Gastrocnemius medialis (tissue), 4 donors: ENCODE data around the gene IRX1. TPM values are rescaled to one million over a fixed set of nuclear protein-coding genes. Genes with fewer than 3 reads are reported as not detected.

Experiments used
- ATAC-seq, 2 donors: fragments of 150-250 bp; one replicate each; pipeline ENCODE4 v1.9.1; 2016
- DNase-seq, 2 donors: peaks; one replicate each; pipeline ENCODE4 v3.0.0-alpha.2; 2019
- H3K27ac ChIP-seq, 4 donors: fragments of 200-600 bp; sonication (generic); 1 replicate in 1 of 4; 2 replicates in 3 of 4; pipeline ENCODE4 v1.5.1; 2016 to 2018; ENCODE audit warnings: mild to moderate bottlenecking in 2 of 4, moderate library complexity in 1 of 4
- H3K27me3 ChIP-seq, 3 donors: fragments of 200-600 bp; sonication (generic) in 2 of 3; 1 replicate in 1 of 3; 2 replicates in 2 of 3; pipeline versions ENCODE4 v1.5.1 to v1.6.0; 2016 to 2019; ENCODE audit warnings: mild to moderate bottlenecking in 1 of 3, moderate library complexity in 1 of 3
- H3K36me3 ChIP-seq, 2 donors: fragments of 200-600 bp; sonication (generic) in 1 of 2; one replicate each; pipeline ENCODE4 v1.5.1; 2017 to 2018
- H3K4me1 ChIP-seq, 2 donors: fragments of 200-600 bp; sonication (generic) in 1 of 2; one replicate each; pipeline ENCODE4 v1.5.1; 2016 to 2017; ENCODE audit warnings: mild to moderate bottlenecking in 2 of 2
- H3K4me3 ChIP-seq, 4 donors: fragments of 200-600 bp; sonication (generic) in 3 of 4; 1 replicate in 1 of 4; 2 replicates in 3 of 4; pipeline ENCODE4 v1.5.1; 2016 to 2019; ENCODE audit warnings: mild to moderate bottlenecking in 2 of 4
- H3K9me3 ChIP-seq, 3 donors: fragments of 200-600 bp; sonication (generic) in 2 of 3; 1 replicate in 1 of 3; 2 replicates in 2 of 3; pipeline ENCODE4 v1.5.1; 2016 to 2019
- POLR2A ChIP-seq, 2 donors: fragments of 450-650 bp; IDR thresholded peaks; one replicate each; pipeline ENCODE4 v1.6.1; 2017; ENCODE audit warnings: antibody characterized with exemption in 2 of 2, mild to moderate bottlenecking in 2 of 2, moderate library complexity in 2 of 2
- in situ Hi-C, 4 donors: fragments of 200-750 bp; cut with MboI; loops; one replicate each; pipeline versions ENCODE4 v1.15.0 to v1.8.0; 2017; ENCODE audit warnings: low sequenced_read_pairs in 4 of 4
- intact Hi-C: fragments of 100-400 bp; cut with DNase I; formaldehyde crosslinking; loops from one replicate; pipeline ENCODE4 v1.15.1; 2023; ENCODE audit warnings: low total_unique reads
- total RNA-seq, 4 donors: library from RNA; depleted of rRNA; stranded (reverse); fragments of >200 nt; gene quantifications; one replicate each; pipeline versions ENCODE4 v1.1.0 to v1.2.3, GENCODE V29; 2016
- TF ChIP-seq, protein P1 (sequence below), 5 experiments: fragments of 450-650 bp in 3 of 5; fragments of 200-600 bp in 2 of 5; sonication (generic) in 2 of 5; IDR thresholded peaks in 4 of 5; conservative IDR thresholded peaks in 1 of 5; 1 replicate in 4 of 5; 2 replicates in 1 of 5; pipeline ENCODE4 v1.5.1; 2016 to 2019; ENCODE audit warnings: antibody characterized with exemption in 5 of 5, mild to moderate bottlenecking in 3 of 5, moderate library complexity in 3 of 5

IRX1 gene
- total RNA-seq, 4 donors from 2014 or later, result not detected

DNA sequence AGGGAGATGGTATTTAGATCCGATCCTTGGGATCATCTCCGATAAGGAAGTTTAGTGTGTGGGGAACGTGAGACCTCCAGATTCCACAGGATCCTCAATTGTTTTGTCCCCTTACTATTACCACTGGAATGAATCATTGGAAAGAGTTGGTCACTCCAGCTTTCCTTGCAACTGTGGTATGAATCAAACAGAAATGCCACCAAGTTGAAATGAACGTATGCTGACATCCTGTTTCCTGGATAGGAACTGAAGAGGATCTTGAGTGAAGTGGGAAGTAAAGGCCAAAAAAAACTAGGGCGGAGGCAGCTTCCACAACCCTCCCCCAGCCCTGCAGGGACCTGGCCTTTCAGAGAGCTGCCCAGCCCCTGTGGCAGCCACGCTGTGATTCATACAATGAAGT, 23.9 kb downstream of the IRX1 start:
- no peaks in the 10 kb centered on the region for H3K36me3 ChIP-seq
- intact Hi-C loops (no loop called here), in situ Hi-C loops (no loop called here)

DNA sequence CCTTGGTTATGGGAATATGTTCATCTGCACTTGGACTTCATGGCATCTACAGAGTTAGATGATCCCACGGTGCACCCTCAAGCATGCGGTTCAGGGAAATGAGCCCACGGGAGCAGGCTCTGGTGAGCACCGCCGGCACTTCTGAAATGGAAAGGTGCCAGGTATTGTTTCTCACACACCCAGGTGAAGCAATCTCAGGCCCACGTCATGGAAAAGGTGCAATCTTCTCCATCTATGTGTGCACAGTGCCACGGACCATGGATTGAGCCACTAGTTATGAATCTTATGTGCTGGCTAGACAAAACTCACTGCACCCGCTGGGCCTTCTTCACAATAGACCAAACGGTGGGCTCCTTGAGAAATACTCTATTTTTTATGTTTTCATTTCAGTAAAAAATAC, 27.3 kb downstream of the IRX1 start:
- Histone ChIP-seq H3K27ac (no peak overlapping the region), H3K27me3 (peaks cover 0 to 3% (median 0%) of the 10 kb centered on the region in 3 donors), H3K4me1 (no peaks in the 10 kb centered on the region), H3K9me3 (no peaks in the 10 kb centered on the region), H3K36me3 (no peaks in the 10 kb centered on the region), H3K4me3 (no peak overlapping the region)
- no peak for TF ChIP-seq POLR2A (IDR thresholded peaks at IDR 0.05)
- TF ChIP-seq, protein P1, sequence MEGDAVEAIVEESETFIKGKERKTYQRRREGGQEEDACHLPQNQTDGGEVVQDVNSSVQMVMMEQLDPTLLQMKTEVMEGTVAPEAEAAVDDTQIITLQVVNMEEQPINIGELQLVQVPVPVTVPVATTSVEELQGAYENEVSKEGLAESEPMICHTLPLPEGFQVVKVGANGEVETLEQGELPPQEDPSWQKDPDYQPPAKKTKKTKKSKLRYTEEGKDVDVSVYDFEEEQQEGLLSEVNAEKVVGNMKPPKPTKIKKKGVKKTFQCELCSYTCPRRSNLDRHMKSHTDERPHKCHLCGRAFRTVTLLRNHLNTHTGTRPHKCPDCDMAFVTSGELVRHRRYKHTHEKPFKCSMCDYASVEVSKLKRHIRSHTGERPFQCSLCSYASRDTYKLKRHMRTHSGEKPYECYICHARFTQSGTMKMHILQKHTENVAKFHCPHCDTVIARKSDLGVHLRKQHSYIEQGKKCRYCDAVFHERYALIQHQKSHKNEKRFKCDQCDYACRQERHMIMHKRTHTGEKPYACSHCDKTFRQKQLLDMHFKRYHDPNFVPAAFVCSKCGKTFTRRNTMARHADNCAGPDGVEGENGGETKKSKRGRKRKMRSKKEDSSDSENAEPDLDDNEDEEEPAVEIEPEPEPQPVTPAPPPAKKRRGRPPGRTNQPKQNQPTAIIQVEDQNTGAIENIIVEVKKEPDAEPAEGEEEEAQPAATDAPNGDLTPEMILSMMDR (IDR thresholded peaks at IDR 0.05 in 4 of 5, conservative IDR thresholded peaks at IDR 0.05 in 1 of 5), result no peak
- ATAC-seq (no peak), DNase-seq (no peak)
- intact Hi-C loops (no loop called here), in situ Hi-C loops (no loop called here)

More for the DNA sequence above, 23.9 kb downstream of the IRX1 start:
- H3K4me1 ChIP-seq, result no peaks in the 10 kb centered on the region
- H3K4me3 ChIP-seq, result no peak overlapping the region
- ATAC-seq (no peak), DNase-seq (no peak)
- peaks cover 0 to 3% (median 0%) of the 10 kb centered on the region in 3 donors for H3K27me3 ChIP-seq
- no peak for TF ChIP-seq POLR2A (IDR thresholded peaks at IDR 0.05)
- TF ChIP-seq, protein P1 (IDR thresholded peaks at IDR 0.05 in 4 of 5, conservative IDR thresholded peaks at IDR 0.05 in 1 of 5), result no peak
- H3K27ac ChIP-seq, result no peak overlapping the region
- H3K9me3 ChIP-seq, result no peaks in the 10 kb centered on the region

DNA sequence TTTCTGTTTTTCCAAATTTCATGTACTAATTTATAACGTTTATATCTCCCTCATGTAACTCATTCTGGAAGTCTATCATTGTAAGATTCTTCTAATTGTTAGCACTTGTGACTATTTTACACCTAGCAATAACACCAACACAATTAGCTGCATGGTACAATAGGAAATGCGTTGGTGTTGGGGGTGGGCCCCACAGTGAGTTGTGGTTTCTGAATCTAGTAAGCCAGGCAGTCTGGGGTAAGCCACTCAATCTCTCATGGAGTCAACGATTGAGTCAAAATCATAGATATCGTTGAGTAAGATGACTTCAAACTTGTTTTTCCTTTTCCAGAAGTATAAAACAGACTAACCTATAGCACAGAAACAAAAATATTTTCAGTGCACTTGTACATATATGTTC, 30.0 kb downstream of the IRX1 start:
- no peak overlapping the region for H3K27ac ChIP-seq
- ATAC-seq, result no peak
- H3K4me3 ChIP-seq, result no peak overlapping the region
- H3K4me1 ChIP-seq, result no peaks in the 10 kb centered on the region
- DNase-seq, result no peak
- no peaks in the 10 kb centered on the region for H3K9me3 ChIP-seq
- no peaks in the 10 kb centered on the region for H3K27me3 ChIP-seq
- intact Hi-C loops, result no loop called here
- H3K36me3 ChIP-seq, result no peaks in the 10 kb centered on the region
- in situ Hi-C loops, result no loop called here
- TF ChIP-seq, protein P1 (IDR thresholded peaks at IDR 0.05 in 4 of 5, conservative IDR thresholded peaks at IDR 0.05 in 1 of 5), result no peak
- TF ChIP-seq POLR2A (IDR thresholded peaks at IDR 0.05), result no peak

DNA sequence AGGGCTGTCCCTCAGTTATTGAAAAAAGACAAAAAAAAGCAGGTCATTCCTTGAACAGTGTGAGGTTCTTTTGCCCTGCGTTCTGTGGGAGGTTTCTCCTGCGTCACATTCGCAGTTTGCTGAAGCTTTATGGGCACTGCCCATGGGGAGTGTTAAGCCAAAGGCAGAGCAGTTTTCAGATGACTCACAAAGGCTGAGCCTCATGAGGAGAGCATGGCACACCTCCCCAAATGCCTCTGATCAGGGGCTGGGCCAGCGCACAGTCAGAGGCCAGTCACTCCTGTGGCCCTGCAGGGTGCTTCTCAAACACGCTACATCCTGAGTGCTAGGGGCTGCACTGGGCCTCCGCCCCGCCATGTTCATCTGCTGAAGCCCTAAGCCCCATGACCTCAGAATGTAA, 38.4 kb downstream of the IRX1 start:
- no peaks in the 10 kb centered on the region for H3K4me1 ChIP-seq
- DNase-seq (no peak), ATAC-seq (no peak)
- no peaks in the 10 kb centered on the region for H3K27me3 ChIP-seq
- TF ChIP-seq, protein P1 (IDR thresholded peaks at IDR 0.05 in 4 of 5, conservative IDR thresholded peaks at IDR 0.05 in 1 of 5), result no peak
- no peak for TF ChIP-seq POLR2A (IDR thresholded peaks at IDR 0.05)
- H3K9me3 ChIP-seq, result no peaks in the 10 kb centered on the region
- in situ Hi-C loops (no loop called here), intact Hi-C loops (no loop called here)
- H3K4me3 ChIP-seq, result no peak overlapping the region
- no peak overlapping the region for H3K27ac ChIP-seq
- no peaks in the 10 kb centered on the region for H3K36me3 ChIP-seq

DNA sequence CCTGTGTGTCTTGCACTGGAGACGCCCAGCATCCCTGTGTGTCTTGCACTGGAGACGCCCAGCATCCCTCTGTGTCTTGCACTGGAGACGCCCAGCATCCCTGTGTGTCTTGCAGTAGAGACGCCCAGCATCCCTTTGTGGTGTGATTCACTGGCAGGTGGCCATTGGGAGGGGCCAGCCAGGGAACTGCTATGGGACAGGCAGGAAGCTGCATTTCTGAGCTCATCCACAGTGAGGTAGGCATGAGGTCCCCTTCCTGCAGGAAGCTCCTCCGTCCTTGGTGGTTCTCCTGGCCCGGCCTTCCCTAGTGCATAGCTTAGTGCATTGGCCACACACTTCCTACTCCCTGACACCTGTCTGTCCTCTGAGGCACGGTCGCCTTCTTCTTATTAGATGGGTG, 43.5 kb downstream of the IRX1 start:
- no peaks in the 10 kb centered on the region for H3K4me1 ChIP-seq
- no peak for DNase-seq
- no peaks in the 10 kb centered on the region for H3K36me3 ChIP-seq
- no peak for ATAC-seq
- H3K27me3 ChIP-seq, result no peaks in the 10 kb centered on the region
- in situ Hi-C loops, result no loop called here
- intact Hi-C loops, result no loop called here
- no peak for TF ChIP-seq POLR2A (IDR thresholded peaks at IDR 0.05)
- TF ChIP-seq, protein P1 (IDR thresholded peaks at IDR 0.05 in 4 of 5, conservative IDR thresholded peaks at IDR 0.05 in 1 of 5), result no peak
- no peak overlapping the region for H3K4me3 ChIP-seq
- H3K9me3 ChIP-seq, result no peaks in the 10 kb centered on the region
- H3K27ac ChIP-seq, result no peak overlapping the region
